HepG2 (cell line): Measurements from ENCODE around the gene SCNM1. TPM values are rescaled to one million over a fixed set of nuclear protein-coding genes. Genes with fewer than 3 reads are reported as not detected.

Source experiments
- CC2D1A ChIP-seq: sonication (generic); formaldehyde crosslinking; IDR thresholded peaks from 2 replicates; pipeline ENCODE4 v1.8.1; 2023; ENCODE audit warnings: mild to moderate bottlenecking, missing genetic modification reagents
- ELF1 ChIP-seq: sonication (generic); formaldehyde crosslinking; IDR thresholded peaks from 2 replicates; pipeline ENCODE4 v1.4.0; 2020; ENCODE audit warnings: missing genetic modification reagents
- FOSL1 ChIP-seq: sonication (generic); formaldehyde crosslinking; IDR thresholded peaks from 2 replicates; pipeline ENCODE4 v1.9.0; 2021; ENCODE audit warnings: missing genetic modification reagents, borderline replicate concordance
- FOXJ3 ChIP-seq: sonication (generic); formaldehyde crosslinking; IDR thresholded peaks from 2 replicates; pipeline ENCODE4 v1.4.0; 2020; ENCODE audit warnings: missing genetic modification reagents, mild to moderate bottlenecking, borderline replicate concordance
- HNRNPL ChIP-seq: fragments of 200-400 bp; formaldehyde crosslinking; IDR thresholded peaks from 2 replicates; pipeline ENCODE4 v1.6.1; 2017; ENCODE audit warnings: mild to moderate bottlenecking, low read depth, low read length
- MIER2 ChIP-seq: IDR thresholded peaks from 2 replicates; pipeline ENCODE4 v1.6.1; 2016; ENCODE audit warnings: missing biosample characterization, missing genetic modification reagents
- MYNN ChIP-seq: sonication (generic); formaldehyde crosslinking; IDR thresholded peaks from 2 replicates; pipeline ENCODE4 v1.4.0; 2020; ENCODE audit warnings: mild to moderate bottlenecking, low read depth, missing genetic modification reagents
- PHB2 ChIP-seq: fragments of 450-650 bp; IDR thresholded peaks from 2 replicates; pipeline ENCODE4 v1.6.1; 2018; ENCODE audit not compliant: partially characterized antibody
- SAP130 ChIP-seq: IDR thresholded peaks from 2 replicates; pipeline ENCODE4 v1.6.1; 2016; ENCODE audit warnings: low read depth
- SMAD1 ChIP-seq: sonication (generic); formaldehyde crosslinking; IDR thresholded peaks from 2 replicates; pipeline ENCODE4 v1.4.0; 2020; ENCODE audit warnings: missing genetic modification reagents, low read depth, mild to moderate bottlenecking, borderline replicate concordance
- SYNCRIP ChIP-seq: fragments of 200-400 bp; formaldehyde crosslinking; IDR thresholded peaks from 2 replicates; pipeline ENCODE4 v1.6.1; 2018; ENCODE audit warnings: mild to moderate bottlenecking, low read depth, low read length; ENCODE audit not compliant: insufficient read depth
- TBP ChIP-seq: sonication (generic); formaldehyde crosslinking; IDR thresholded peaks from 2 replicates; pipeline ENCODE4 v1.5.0; 2020; ENCODE audit warnings: missing genetic modification reagents
- U2AF1 ChIP-seq: fragments of 200-400 bp; formaldehyde crosslinking; optimal IDR thresholded peaks from 2 replicates; pipeline ENCODE3; 2017; ENCODE audit warnings: mild to moderate bottlenecking, low read depth, low read length
- ZBTB3 ChIP-seq: sonication (generic); formaldehyde crosslinking; IDR thresholded peaks from 2 replicates; pipeline ENCODE4 v1.4.0; 2020; ENCODE audit warnings: low read depth, mild to moderate bottlenecking, moderate library complexity, missing genetic modification reagents, borderline replicate concordance
- ZNF101 ChIP-seq: sonication (generic); formaldehyde crosslinking; IDR thresholded peaks from 2 replicates; pipeline ENCODE4 v1.4.0; 2020; ENCODE audit warnings: mild to moderate bottlenecking, low read depth, missing genetic modification reagents, borderline replicate concordance
- ZNF234 ChIP-seq: sonication (generic); formaldehyde crosslinking; conservative IDR thresholded peaks from 2 replicates; pipeline ENCODE4 v1.5.1; 2020; ENCODE audit warnings: mild to moderate bottlenecking, missing genetic modification reagents
- ZNF326 ChIP-seq: sonication (generic); formaldehyde crosslinking; IDR thresholded peaks from 2 replicates; pipeline ENCODE4 v1.4.0; 2020; ENCODE audit warnings: missing genetic modification reagents, borderline replicate concordance
- ZNF430 ChIP-seq: sonication (generic); formaldehyde crosslinking; IDR thresholded peaks from 2 replicates; pipeline ENCODE4 v1.9.0; 2021; ENCODE audit warnings: mild to moderate bottlenecking, missing genetic modification reagents
- ZNF432 ChIP-seq: sonication (generic); formaldehyde crosslinking; IDR thresholded peaks from 2 replicates; pipeline ENCODE4 v1.5.0; 2020; ENCODE audit warnings: missing genetic modification reagents, mild to moderate bottlenecking, borderline replicate concordance
- ZNF577 ChIP-seq: sonication (generic); formaldehyde crosslinking; IDR thresholded peaks from 2 replicates; pipeline ENCODE4 v1.4.0; 2020; ENCODE audit warnings: mild to moderate bottlenecking, low read depth, missing genetic modification reagents, borderline replicate concordance
- ZNF605 ChIP-seq: sonication (generic); formaldehyde crosslinking; IDR thresholded peaks from 2 replicates; pipeline ENCODE4 v1.8.0; 2022; ENCODE audit warnings: mild to moderate bottlenecking, missing genetic modification reagents
- ZSCAN29 ChIP-seq: sonication (generic); formaldehyde crosslinking; conservative IDR thresholded peaks from 2 replicates; pipeline ENCODE4 v1.4.0; 2020; ENCODE audit warnings: mild to moderate bottlenecking, missing genetic modification reagents
- polyA plus RNA-seq, 8 experiments: library from polyadenylated mRNA; depleted of rRNA in 3 of 8; stranded (reverse) in 7 of 8; unstranded in 1 of 8; fragments of >200 nt; fragmentation: Illumina TruSeq in 4 of 8; extraction: Trizol in 4 of 8; gene quantifications; 2 replicates each; pipeline versions ENCODE4 v1.2.1 to v1.2.3, GENCODE V29; 2011 to 2016; ENCODE audit warnings: low read depth in 4 of 8, missing spikeins in 1 of 8, mixed read lengths in 1 of 8; ENCODE audit not compliant: insufficient read depth in 1 of 8
- total RNA-seq, 5 experiments: library from RNA; depleted of rRNA; stranded (reverse); fragments of >200 nt; fragmentation: Illumina TruSeq; extraction: Trizol; gene quantifications; 2 replicates each; pipeline ENCODE4 v1.2.3, GENCODE V29; 2016; ENCODE audit warnings: low read depth in 1 of 5
- TF ChIP-seq, protein P1 (sequence below): conservative IDR thresholded peaks from 2 replicates; pipeline ENCODE4 v1.6.1; 2018; ENCODE audit warnings: missing genetic modification reagents
- TF ChIP-seq, protein P2 (sequence below): sonication (generic); formaldehyde crosslinking; IDR thresholded peaks from 2 replicates; pipeline ENCODE4 v1.8.0; 2022; ENCODE audit warnings: missing genetic modification reagents, mild to moderate bottlenecking, moderate library complexity, borderline replicate concordance
- TF ChIP-seq, protein P3 (sequence below): sonication (generic); formaldehyde crosslinking; IDR thresholded peaks from 2 replicates; pipeline ENCODE4 v1.4.0; 2020; ENCODE audit warnings: missing genetic modification reagents, borderline replicate concordance

SCNM1 gene
- total and polyA plus RNA-seq, 2 of the 13 experiments (the other 11 are each of a cell fraction or from before 2014, with no cell fraction given) = 16.3 to 31.5 TPM

DNA sequence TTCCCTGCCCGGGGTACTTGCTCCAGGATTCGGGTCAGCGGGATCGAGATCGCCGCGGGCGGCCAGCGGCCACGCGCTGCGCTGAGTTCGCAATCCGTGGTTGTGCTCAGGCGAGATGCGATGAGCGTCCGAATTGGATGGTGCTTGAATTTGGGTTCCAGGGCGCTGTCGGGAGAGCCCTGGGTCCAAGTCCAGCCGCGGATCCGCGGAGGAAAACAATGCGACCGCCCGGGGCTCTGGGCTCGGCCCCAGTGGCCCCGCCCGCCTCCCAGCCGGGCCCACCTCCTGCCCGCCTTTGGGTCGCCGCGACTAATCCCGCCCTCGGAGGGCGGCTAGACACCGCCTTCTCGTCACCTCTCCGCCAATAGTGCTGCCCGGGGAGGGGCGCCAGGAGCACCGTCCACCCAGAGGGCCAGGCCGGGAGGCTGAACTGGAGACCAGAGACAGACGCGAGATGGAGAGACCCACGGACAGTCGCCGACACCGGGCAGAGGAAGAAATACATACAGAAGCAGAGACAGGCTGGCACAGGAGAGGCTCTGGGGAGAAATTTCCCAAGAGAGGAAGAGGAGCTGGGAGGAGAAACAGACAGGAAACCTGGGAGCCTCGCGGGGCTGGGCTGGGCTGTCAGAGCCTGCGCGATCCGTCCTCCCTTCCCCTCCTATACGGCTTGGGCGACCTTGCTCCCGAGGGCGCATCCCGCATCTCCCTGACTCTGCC lies 19.4 kb upstream of the SCNM1 start, which contains the start of gene SEMA6C (continued):
- TF ChIP-seq ZNF432 (no peak), ZSCAN29 (no peak), PHB2 (no peak), U2AF1 (no peak), MYNN (CRISPR knock-in tag) (no peak), ZNF101 (CRISPR knock-in tag) (no peak), MIER2 (CRISPR knock-in tag) (no peak), SYNCRIP (no peak), ZNF234 (0 out of 2 replicates have a peak, but pooled peaks have one; percentile 51), ZNF326 (CRISPR knock-in tag) (no peak), ZNF605 (CRISPR knock-in tag) (peak; percentile 19; the same call in 1 of the 2 replicates), FOSL1 (CRISPR knock-in tag) (no peak), FOXJ3 (no peak), ZNF430 (CRISPR knock-in tag) (0 out of 2 replicates have a peak, but pooled peaks have one; percentile 51), TBP (peak; percentile 42; the same call in 1 of the 2 replicates), ZBTB3 (no peak), ZNF577 (CRISPR knock-in tag) (no peak), ELF1 (CRISPR knock-in tag) (no peak; the same call in 1 of the 2 replicates), CC2D1A (CRISPR knock-in tag) (no peak), SAP130 (peak; percentile 64), HNRNPL (no peak), SMAD1 (CRISPR knock-in tag) (peak; percentile 65; the same call in 1 of the 2 replicates)
- TF ChIP-seq, protein P1, sequence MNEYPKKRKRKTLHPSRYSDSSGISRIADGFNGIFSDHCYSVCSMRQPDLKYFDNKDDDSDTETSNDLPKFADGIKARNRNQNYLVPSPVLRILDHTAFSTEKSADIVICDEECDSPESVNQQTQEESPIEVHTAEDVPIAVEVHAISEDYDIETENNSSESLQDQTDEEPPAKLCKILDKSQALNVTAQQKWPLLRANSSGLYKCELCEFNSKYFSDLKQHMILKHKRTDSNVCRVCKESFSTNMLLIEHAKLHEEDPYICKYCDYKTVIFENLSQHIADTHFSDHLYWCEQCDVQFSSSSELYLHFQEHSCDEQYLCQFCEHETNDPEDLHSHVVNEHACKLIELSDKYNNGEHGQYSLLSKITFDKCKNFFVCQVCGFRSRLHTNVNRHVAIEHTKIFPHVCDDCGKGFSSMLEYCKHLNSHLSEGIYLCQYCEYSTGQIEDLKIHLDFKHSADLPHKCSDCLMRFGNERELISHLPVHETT (CRISPR knock-in tag) = no peak
- TF ChIP-seq, protein P2, sequence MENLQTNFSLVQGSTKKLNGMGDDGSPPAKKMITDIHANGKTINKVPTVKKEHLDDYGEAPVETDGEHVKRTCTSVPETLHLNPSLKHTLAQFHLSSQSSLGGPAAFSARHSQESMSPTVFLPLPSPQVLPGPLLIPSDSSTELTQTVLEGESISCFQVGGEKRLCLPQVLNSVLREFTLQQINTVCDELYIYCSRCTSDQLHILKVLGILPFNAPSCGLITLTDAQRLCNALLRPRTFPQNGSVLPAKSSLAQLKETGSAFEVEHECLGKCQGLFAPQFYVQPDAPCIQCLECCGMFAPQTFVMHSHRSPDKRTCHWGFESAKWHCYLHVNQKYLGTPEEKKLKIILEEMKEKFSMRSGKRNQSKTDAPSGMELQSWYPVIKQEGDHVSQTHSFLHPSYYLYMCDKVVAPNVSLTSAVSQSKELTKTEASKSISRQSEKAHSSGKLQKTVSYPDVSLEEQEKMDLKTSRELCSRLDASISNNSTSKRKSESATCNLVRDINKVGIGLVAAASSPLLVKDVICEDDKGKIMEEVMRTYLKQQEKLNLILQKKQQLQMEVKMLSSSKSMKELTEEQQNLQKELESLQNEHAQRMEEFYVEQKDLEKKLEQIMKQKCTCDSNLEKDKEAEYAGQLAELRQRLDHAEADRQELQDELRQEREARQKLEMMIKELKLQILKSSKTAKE (CRISPR knock-in tag) = no peak
- TF ChIP-seq, protein P3, sequence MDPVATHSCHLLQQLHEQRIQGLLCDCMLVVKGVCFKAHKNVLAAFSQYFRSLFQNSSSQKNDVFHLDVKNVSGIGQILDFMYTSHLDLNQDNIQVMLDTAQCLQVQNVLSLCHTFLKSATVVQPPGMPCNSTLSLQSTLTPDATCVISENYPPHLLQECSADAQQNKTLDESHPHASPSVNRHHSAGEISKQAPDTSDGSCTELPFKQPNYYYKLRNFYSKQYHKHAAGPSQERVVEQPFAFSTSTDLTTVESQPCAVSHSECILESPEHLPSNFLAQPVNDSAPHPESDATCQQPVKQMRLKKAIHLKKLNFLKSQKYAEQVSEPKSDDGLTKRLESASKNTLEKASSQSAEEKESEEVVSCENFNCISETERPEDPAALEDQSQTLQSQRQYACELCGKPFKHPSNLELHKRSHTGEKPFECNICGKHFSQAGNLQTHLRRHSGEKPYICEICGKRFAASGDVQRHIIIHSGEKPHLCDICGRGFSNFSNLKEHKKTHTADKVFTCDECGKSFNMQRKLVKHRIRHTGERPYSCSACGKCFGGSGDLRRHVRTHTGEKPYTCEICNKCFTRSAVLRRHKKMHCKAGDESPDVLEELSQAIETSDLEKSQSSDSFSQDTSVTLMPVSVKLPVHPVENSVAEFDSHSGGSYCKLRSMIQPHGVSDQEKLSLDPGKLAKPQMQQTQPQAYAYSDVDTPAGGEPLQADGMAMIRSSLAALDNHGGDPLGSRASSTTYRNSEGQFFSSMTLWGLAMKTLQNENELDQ (CRISPR knock-in tag) = peak; percentile 26; the same call in 1 of the 2 replicates
